Heart left ventricle (tissue), 13 donors: Measurements from ENCODE around the gene SBK2.

ENCODE experiments used
- CTCF ChIP-seq, 12 donors: fragments of 200-600 bp; sonication (generic) in 4 of 12; IDR thresholded peaks; one replicate each; pipeline versions ENCODE4 v1.5.0 to v1.8.0; 2018 to 2022; ENCODE audit warnings: antibody characterized with exemption in 12 of 12, mild to moderate bottlenecking in 5 of 12
- POLR2A ChIP-seq, 2 donors: fragments of 450-650 bp; IDR thresholded peaks; one replicate each; pipeline ENCODE4 v1.6.1; 2017; ENCODE audit warnings: antibody characterized with exemption in 2 of 2, mild to moderate bottlenecking in 2 of 2, moderate library complexity in 2 of 2
- donor health status: ischemic (EF 13 %, LVEDD 7.1; RV severe dilation, severe dysfunction).
- donor health status: DM: no; HTN: yes; CAD: no.
- donor health status: DM: no; HTN: no; CAD: no.
- donor health status: ischemic (EF 25% LVEDD 6.9; RV normal size, moderate dysfunction).
- donor health status: ischemic (EF 25% LVEDD 5.7; RV mildly dilated, moderate dysfunction).
- donor health status: ischemic (EF 35%, LVEDD 5.7; RV mildly dilated, moderate dysfunction).
- donor health status: nonischemic (EF 11% LVEDD 7.7; RV severe dilation, severe dysfunction).
- donor health status: DM: yes; HTN: yes; CAD: no.
- donor health status: PGD.
- donor health status: ischemic (EF 29% LVEDD 5.4; RV normal size, mild dysfunction).
- donor health status: nonischemic (EF 23%, LVEDD 6.1; RV moderate dilation, normal function).

GRCh38 chr19:55581145-55581822, 44.4 kb upstream of the SBK2 start:
- TF ChIP-seq CTCF (IDR thresholded peaks at IDR 0.05) (no peak), POLR2A (IDR thresholded peaks at IDR 0.05) (no peak)
